Activated naive CD8-positive, alpha-beta T cell treated with anti-CD3 and anti-CD28 coated beads, Interleukin-2, amount 50 U/mL, for 16 hours (primary cell): ENCODE data around the gene GRIK5.
A peak's percentile ranks its signal among the peaks of the same experiment; 100 is the strongest.

Source experiments
- DNase-seq: peaks from one replicate; pipeline ENCODE4 v3.0.0-alpha.2; 2020; ENCODE audit warnings: low read depth, low spot score

The GRIK5 gene

GRCh38 chr19:42076380-42076944 lies 6.5 kb upstream of the GRIK5 start:
- no peak for DNase-seq

DNA sequence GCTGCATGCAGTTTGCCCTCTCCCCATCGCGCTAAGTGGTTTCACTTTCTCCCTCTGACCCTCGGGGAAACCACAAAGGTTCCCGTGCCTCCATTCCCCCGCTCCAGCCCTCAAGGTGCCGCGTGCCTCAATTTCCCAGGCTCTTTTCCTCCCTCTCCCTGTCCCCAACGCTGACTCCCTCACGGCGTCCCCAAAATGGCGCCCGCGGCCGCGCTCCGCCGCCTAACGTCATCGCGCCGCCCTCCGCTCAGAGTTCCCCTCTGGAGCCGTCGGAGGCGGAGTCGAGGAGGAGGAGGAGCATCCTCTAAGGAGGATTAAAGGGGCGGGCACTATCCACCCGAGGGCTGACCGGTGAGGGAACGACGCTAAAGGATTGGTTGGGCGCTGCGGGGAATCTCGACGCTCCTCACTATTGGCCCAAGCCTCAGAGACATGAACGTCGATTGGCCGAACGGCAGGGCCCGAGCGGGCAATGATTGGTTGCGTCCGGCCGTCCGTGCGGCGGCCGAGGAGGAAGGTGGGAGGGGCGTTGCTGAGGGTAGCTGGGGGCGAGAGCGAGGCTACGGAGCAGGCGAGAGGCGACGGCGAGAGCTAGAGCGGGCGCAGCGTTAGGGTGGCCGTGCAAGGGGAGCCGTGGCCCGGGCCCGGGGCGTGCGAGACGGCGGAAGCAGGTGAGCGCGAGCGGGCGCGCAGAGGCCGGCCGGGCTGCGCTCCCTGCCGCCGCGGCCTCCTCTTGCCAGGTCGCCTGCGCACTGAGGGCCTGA lies 5.8 kb upstream of the GRIK5 start, which contains the start of gene ZNF574:
Gene ZNF574, plus strand, starts transcription at position 551 of the 764 bp plus-strand sequence. CDS start 2,441 bp downstream, outside the sequence.
- DNase-seq: peak; percentile 97

DNA sequence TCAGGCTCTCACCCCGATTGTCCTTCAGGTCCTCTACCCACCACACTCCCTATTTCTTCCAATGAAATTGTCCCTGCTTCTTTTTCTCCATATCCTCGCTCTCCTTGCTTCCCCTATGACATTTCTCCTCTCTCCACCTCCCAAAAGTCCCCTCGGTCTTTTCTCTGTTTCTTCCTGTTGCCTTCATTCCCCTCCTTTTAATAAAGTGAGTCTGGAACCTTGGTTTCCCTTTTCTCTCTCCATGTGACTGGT lies 5.3 kb upstream of the GRIK5 start:
- no peak for DNase-seq

GRCh38 chr19:42074513-42075363 lies 4.7 kb upstream of the GRIK5 start:
- no peak for DNase-seq

DNA sequence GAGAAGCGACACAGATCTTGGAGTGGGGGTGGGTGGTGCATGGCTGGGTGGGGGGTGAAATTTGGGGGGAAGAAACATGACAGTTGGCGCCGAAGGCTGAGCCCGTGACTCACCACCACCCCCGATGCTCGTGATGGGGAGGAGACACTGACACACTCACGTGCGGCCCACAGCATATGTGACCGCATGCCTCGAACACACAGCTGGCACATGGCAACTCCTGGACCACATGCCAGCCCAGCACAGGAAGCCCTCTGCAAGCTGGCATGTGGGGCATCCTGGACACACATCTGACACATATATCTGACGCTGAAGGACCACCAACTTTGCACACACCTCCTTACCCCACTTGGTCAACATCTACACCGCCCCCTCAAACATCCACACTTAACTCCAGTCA lies 1.2 kb upstream of the GRIK5 start:
- DNase-seq: no peak

- DNase-seq: no peak
Measured at GRCh38 chr19:42068756-42069571, 1.0 kb downstream of the GRIK5 start.

- DNase-seq: no peak
Measured at GRCh38 chr19:42068361-42068755, 1.6 kb downstream of the GRIK5 start.

DNA sequence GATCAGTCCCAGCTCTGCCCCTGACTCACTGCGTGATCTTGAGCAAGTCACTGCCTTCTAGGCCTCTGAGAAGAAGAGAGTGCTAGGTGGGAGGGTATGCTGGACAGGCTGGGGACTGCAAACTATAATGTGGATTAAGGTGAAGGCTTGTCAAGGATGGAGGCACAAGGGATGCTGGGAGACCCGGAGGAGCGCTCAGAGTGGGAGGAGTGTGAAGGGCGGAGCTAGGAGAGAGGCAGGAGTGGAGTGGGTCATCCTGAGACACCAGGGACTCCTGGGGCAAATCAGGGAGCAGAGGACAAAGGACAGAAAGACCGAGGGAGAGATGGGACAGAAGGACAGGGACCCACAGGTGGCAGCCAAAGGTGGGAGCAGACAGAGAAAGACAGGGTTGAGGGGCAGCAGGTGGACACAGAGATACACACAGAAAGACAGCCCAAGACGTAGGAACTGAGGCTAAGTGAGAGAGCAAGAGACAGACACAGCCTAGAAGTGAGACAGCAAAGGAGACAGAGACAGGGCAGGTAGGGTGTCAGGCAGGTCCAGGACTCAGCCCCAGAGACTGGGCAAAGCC lies 2.6 kb downstream of the GRIK5 start:
- DNase-seq: no peak

DNA sequence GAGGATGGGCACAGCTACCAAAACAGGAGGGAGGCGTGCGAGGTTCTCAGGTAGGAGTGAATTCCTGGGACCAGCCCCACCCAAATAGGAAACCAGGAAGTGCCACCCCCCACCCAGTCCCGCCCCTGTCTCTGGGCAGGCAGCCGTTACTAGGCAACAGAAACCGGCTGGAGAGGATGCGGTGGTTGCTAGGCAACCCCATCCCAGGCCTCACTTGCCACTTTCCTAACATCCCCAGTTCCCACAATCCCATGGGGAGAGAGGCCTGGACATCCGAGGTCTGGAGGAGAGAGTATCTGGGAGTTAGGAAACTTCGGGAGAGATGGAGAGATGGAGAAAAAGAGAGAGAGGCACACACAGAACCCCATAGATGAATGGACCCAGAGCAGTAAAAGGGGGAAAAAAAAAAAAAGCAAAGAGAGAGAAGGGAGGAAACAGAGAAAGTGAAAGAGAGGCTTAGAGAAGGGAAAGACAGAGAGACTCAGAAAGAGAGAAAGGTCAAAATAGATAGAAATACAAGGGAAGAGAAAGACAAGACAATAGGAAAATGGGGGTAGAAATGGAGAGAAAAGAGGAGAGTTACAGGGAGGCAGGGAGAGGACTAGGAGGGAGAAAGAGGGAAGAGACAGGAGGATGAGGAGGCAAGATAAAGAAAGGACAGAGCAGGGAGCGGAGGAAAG lies 3.8 kb downstream of the GRIK5 start:
- no peak for DNase-seq

DNA sequence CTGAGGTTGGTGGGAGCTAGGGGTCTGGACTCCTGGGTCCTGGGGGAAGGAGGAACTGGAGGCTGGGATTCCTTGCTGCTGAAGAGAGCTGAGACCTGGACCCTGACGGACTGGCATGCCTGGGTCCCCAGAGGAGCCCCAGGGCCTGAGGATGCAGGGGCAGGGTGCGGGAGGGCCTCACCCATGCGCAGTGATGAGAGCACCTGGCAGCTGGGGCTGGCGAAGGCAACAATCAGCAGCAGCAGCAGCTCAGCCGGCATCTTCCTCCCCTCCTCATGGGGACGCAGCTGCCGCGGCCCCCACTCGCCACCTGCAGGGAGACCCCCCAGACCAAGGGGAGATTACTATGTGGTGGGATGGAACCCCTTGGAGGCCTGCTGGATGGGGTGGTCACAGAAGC lies 4.5 kb downstream of the GRIK5 start:
- DNase-seq: no peak

DNA sequence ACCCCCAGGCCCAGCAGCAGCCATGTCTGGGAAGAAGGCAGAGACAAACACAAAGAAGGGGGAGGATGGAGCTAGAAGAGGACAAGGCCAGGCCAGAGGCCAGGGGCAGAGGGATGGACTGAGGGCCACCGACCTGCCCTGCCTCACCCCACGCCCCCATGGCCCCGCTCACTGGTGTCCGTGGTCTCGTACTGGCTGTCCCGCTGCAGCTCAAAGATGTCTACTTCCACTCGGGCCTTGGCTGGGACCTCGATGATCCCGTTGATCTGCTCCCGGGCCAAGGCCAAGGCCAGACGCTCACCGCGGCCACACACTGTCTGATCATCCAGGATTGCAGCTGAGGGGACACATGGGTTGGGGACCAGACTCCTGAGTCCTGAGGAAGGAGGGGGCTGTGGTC lies 5.0 kb downstream of the GRIK5 start:
- DNase-seq: no peak

DNA sequence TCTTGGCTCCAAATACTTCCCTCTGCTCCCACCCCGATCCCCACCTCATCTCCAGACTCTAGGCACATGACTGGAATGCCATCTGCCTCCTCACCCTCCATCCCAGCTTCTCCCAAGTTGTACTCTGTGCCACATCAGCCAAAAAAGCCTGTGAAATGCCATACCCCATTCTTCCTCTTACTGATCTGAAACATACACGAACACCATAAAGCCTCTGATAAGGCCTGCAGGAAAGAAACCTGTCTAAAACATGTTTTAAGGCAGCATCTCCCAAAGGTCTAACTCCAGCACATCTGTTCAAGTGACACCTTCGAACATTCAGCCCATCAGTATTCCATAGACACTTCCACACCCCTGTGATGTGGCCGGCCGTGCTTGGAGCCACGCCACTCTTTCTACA lies 5.6 kb downstream of the GRIK5 start:
- DNase-seq: no peak

DNA sequence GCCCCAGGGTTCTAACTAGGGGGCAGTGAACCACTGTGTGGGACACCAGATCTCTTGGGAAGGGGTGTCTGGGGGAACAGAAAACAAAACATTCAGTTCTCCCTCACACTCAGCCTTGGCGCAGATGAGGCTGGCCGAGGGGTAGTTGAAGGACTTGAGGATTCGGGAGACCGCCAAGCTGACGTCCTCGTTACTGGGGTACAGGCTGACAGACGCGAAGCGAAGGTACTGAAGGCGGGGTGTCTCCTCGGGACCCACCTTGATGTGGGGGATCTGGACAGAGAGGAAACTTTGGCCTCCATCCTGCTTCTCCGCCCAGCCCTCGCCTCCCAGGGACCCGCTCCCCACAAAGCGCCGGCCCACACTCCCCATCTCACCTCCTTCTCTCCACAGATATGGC lies 7.6 kb downstream of the GRIK5 start:
- DNase-seq: no peak

DNA sequence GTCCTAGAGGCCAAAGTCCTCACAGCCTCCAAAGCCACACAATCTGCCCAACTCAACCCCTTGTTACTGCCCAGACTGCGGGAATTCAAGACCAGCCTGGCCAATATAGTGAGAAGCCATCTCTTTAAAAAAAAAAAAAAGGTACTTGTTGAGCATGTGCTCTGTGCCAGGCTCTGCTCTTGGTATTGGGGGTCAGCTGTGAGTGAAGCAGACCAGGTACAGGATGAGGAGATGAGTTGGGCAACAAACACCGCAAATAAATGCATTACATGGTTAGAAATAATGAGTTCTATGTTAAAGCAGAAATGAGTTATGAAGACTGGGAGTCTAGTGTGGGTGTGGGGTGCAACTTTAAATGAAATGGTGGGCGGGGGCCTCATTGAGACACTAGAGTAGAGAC lies 9.9 kb downstream of the GRIK5 start:
- DNase-seq: no peak

- no peak for DNase-seq
Measured at GRCh38 chr19:42059196-42059595, 10.8 kb downstream of the GRIK5 start.

DNA sequence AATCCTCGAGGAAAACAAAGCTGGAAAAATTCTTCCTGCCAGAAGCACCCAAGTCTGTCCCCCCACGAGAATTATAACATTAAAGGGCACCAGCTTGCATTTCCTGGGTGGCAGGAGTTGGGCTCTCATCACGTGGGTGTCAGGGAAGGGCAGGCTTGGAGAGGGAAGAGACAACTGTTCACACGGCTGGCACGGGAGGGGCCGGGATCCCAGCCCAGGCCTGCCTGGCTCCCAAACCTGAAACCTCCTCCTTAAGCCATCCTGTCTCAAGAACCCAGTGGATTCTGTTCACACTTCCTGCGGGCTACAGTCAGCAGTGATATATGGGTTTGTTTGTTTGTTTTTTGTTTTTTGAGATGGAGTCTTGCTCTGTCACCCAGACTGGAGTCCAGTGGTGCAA lies 12.2 kb downstream of the GRIK5 start:
- no peak for DNase-seq

GRCh38 chr19:42054205-42054604 lies 15.8 kb downstream of the GRIK5 start:
- no peak for DNase-seq

GRCh38 chr19:42053037-42053935 lies 16.7 kb downstream of the GRIK5 start:
- no peak for DNase-seq

- DNase-seq: no peak
Measured at GRCh38 chr19:42052241-42052863, 17.7 kb downstream of the GRIK5 start.
